CD4-positive, alpha-beta T cell treated with Interleukin-15 for 4 hours (primary cell): ENCODE data around the gene IGSF21.

ENCODE experiments used
- DNase-seq: peaks from one replicate; pipeline ENCODE4 v3.0.0-alpha.2; 2020; ENCODE audit warnings: low spot score

The IGSF21 gene

DNA sequence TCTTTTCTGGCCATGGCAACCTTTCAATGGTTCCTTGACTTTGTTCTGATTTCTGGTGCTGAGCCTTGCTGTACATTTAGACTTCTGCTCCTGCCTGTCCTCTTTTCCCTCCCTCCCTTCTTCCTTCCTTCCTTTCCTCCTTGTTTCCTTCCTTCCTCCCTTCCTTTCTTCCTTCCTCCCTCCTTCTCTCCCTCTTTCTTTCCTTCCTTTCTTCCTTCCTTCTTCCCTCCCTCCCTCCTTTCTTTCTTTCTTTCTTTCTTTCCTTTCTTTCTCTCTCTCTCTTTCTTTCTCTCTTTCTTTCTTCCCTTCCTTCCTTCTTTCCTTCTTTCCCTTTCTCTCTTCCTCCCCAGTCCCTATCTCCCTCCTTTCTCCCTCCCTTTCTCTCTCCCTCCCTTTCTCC is 10.4 kb upstream of the IGSF21 start:
- no peak for DNase-seq

DNA sequence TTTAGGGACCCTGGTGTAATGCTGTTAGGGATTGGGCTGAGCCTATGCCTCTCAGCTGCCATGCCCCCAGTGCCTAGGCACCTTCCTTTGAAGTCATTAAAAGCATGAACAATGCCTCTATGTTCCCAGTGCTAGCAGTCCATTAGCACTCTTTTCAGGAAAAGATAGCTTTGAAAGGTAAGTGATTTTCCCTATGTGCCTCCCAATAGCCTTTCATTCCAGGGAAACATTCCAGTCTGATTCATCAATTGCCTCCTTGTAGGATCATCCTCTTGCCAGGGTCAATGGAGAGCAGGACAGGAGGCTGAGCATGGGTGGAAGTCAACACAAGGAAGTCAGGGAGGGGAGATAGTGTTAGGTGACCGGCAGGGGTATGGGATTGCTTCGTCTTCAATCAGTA is 8.6 kb upstream of the IGSF21 start:
- no peak for DNase-seq

DNA sequence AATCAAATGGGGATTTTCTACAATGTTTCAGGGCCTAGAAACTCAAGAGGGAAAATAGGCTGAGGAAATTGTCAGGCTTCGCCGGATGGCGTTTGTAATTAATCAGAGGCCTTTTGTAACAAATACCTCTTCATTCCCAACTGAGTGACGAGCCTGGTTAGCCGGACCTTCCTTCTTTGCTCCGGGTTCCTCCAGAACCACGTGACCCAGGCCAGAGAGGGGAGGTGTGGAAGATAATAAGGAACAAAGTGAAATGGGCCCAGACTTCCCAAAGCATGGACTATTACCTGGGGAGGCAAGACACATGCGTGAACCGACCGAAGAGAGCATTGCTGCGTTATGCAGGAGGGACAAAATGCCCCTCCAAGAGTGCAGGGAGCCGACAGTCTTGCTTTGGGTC is 7.5 kb upstream of the IGSF21 start:
- no peak for DNase-seq

DNA sequence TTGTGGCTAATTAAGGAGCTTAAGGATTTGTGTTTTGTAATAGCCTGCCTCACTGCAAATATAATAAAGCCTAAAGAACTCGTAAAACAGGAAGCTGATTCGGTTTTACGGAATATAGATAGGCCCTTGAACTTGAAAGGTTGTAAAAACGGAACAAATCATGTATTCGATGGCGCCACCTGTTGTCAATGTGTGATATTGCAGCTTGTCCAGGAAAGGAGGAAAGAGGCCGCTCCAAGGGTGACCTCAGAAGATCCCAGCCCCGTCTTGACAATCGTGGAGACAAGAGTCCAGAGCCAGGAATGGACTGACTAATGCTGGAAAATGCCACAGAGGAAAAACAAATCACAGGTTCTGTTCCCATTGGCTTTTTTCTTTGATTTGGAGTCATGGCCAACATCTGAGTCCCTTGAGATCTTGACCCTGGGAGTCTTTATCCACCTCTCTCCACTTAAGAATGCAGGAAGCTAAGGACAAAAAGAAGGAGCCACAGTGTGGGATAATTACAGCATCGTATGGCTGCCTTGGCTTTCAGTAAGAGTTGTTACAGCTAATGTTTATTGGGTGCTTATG is 7.0 kb upstream of the IGSF21 start:
- peak; percentile 43 for DNase-seq

DNA sequence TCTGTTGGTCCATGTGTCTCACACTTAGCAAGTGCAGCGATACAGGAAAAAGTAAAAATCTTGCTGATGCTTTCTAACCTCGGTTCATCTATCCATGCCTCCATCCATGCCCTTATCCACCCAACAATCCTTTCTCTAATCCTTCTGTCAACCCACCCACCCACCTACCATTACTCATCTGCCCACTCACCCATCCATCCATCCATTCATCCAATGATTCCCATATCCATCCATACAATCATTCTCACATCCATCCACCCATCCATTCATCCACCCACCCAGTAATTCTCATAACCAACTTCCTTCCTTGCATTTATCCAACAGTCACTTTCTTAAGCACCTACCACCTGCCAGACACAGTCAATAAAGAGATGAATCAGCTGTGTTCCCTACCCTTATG is 6.1 kb upstream of the IGSF21 start:
- DNase-seq, result no peak

DNA sequence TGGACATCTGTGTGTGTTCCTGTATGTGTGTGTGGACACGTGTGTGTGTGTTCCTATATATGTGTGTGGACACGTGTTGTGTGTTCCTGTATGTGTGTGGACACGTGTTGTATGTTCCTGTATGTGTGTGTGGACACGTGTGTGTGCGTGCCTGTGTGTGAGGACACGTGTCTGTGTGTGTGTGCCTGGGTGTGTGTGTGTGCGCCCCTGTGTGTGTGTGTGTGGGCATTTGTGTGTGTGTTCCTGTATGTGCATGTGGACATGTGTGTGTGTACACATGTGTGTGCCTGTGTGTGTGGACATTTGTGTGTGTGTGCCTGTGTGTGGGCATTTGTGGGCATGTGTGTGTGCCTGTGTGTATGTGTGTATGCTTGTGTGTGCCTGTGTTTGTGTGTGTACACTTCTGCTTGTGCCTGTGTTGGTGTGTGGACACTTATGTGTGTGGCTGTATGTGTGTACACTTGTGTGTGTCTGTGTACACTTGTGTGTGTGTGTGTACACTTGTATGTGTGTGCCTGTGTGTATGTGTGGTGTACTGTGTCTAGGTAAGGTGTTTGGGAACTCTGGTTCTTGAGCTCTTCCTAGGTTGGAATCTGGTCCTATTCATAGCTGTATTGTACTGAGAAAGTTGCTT is 3.7 kb upstream of the IGSF21 start:
- DNase-seq, result no peak

DNA sequence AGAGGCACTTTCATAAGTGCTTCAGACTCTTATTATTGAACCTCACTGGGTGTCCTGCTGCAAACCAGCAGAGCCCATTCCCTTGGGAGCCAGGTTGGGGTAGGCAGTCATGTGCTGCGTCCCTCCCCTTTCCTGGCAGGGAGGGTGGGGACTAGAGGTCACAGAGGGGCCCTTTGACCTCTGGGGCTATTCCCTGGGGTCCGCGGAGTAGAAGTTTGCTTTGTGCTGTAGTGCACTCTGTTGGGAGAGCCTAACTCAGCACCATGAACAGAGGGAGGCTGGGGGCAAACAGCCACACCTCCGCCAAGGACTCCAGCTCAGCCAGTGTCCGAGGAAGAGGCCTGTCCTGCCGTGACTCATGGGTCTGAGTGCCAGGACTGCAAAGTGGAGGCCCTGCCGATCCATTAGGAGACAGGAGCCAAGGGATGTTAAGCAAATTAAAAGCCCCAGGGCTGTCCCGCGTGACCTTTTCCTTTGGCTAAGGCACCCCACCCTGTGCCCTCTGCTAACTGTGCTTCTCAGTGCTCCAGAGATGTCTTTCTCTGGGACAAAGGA is 3.0 kb upstream of the IGSF21 start:
- no peak for DNase-seq

DNA sequence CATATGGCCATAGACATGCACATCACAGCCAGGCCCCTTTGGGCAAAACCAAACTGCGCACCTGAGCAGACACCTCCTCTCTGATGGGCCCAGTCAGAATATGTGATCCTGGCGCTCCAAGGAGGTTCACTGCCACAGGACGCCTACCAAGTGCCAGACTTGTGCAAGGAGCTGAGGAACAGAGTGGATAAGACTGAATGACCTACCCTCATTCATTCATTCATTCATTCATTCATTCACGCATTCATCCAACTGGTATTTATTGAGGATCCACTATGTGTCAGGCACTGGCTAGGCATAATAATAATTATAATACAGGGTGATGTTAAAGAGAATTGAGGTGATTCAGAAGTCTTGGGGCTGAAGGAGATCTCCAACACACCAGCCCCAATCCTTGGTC is 2.4 kb upstream of the IGSF21 start:
- DNase-seq, result no peak

DNA sequence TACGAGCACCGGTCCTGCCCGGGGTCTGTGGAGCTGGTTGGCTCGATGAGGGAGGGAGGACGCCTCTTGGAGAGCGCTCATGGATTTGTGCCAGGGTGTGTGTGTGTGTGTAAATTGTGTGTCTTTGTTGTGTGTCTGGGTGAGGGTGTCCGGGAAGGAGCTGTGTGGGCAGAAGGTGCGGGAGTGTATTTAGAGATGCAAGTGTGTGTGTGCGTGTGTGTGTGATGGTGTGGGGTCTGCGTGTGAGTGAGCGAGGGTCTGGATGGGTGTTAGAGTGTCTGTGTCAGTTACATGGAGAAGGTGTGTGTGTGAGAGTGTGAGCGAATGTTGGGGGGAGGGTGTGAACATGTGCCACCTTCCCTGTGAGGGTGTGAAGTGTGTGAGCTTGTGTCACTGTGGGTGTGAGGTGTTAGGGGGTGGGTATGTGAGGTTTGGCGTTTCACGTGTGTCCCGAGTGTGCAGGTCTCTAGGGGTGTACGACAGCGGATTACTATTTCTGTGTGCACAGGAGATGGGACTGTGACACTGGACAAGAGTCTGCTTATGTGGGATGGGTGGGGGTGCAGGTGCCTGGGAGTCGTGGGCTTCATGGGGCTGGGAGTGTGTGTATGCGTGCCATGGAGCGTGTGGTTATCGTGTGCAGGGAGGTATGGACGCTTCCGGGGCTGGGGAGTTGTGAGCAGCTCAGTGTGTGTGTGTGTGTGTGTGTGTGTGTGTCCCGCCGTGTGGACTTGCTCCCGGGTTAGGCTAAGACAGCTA is 880 bp downstream of the IGSF21 start:
- DNase-seq, result no peak

DNA sequence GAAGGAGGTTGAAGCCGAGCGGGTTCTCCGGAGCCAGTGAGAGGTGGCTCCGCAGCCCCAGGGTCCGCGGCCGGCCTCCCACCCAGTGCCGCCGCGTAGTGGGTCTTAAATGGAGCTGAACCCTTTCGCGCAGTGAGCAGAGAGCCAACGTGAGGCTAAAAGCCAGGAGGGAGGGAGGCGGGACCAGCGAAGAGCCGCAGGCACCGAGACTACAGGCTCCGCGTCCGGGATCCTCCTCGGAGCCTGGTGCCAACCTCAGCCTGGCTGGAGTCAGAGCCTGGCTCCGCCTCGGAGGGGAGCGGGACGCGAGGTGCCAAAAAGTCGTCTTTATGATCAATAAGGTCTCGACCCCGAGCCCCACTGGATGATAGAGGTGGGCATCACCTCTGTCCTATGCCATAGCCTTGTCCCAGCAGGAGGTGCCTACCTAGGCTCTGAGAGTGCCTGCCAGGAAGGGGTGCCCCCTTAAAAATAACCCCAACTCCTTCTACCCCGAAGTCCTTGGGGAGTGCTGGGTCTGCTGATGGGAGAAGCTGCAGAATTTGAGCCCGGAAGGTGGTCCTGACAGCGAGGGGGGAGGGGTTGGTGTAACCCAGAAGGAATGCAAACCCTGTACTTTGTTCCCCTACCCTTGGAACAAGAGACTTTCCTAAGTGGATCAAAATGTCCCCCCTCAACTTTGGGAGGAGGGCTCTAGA is 1.6 kb downstream of the IGSF21 start:
- DNase-seq, result no peak

DNA sequence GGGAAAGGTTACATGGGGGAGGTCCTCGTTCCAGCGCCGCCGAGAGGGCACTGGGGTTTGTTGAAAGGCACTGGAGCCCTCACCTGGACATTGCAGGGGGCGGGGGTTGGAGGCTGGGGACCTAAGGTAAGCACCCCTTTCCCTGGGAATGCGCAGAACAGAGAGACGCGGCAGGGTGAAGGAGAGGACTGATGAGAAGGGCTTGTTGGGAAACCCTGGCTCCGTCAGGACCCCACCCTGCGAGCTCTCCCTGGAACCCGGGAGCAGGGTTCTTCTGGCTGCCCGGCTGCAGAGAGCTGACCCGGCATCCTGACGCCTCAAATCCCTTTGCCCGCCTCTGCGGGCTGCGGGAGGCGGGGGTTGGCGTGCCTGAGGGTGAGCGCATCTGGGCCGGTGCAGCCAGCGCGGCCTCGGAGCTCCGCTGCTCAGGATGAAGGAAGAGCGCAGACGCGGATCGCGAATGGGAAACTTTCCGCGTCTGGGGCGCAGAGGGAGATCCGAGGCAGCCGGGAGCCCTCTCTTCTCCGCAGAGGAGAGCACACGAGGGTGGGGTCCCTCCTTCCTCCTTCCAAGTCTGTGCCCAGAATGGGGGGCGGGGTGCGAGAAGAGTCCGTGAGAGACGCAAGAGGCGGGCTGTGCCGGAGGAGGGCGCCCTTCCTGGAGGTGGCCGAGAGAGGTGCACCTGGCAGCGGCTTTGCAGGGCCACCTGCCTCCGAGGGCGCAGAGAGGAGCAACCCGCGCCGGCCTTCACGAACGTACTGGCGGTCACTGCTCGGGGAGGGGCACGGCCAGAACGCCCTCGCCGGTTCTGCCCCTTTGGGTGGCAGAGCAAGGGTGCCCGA is 2.4 kb downstream of the IGSF21 start:
- DNase-seq, result no peak

DNA sequence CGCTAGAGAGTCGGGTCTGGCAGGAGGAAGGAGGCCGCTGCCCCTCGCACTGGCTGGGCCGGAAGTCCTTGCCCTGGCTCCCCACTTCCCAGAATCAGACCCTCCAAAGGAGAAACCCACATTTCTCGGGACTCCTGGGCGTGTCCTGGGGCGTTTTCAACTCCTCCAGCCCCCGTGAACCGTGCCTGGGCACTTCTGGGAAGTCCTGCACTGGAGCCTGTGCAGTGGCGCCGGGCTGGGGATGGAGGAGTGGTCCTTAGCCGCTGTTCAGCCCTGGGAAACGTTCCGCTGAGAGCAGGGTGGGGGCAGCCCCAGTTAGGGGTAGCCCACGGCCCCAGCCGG is 3.0 kb downstream of the IGSF21 start:
- DNase-seq, result no peak

DNA sequence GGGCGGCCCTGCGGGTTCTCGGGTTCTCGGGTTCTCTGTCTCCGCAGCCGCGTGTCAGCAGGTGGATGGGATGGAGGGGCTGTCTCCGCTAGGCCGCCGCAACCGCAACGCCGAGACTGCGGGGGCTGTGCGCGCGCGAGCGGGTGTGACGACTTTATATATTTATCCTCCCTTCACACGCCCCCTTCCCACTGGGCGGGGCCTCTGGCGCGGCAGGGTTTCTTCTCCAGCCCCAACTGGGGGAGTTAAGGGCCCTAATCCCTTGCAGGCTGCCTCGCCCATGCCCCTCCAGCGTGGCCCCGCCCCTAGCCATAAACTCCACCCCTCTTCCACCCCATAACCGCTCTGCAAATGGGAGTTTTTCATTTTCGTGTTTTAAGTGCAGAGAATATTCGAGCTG is 3.4 kb downstream of the IGSF21 start:
- no peak for DNase-seq

DNA sequence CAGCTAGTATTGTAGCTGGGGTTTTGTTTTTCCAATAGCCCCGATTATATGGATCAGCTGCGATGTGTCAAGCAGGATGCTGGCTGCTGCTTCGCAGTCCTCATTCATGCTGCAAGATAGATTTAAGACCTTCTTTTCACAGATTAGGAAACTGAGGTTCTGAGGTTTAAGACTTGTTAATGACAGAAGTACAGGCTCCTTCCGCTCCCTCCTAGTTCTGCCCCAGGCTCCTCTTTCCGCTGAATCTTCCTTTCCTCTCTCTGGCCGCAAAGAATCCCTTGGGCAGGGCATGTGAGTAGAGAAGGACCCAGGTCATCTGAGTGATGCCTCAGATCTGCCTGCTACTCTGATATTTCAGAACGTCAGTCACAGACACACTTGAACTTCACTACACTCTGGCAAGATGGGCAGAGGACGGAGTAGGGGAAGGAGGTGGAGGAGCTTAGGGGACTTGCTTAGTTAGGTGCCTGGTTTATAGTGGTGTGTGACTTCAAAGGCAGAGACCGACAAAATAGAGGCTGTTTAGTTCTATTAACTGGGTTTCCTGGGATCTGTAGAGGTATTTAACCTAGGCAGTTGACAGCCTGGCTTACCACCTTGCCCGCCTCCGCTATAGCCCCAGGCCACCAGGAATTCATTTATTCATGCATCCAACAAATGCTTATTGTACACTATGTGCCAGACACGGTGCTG is 4.2 kb downstream of the IGSF21 start:
- DNase-seq, result no peak

DNA sequence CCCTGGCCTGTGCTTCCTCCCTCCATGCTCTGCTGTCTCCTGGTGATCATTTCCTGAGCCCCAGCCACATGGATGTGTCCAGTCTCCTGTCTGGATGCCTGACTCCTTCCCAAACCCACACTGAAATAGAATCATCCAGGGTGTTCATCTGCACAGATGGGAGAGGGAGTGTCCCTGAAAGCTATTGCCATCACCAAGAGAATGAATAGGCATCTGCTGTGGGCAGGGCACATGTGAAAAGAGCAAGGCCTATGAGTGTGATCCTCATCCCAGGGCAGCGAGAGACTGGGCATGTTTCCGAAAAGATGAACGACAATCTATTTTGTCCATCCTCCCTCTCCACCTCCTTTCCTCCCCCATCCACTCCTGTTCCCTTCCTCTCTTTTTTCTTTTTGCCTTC is 5.0 kb downstream of the IGSF21 start:
- DNase-seq, result no peak

DNA sequence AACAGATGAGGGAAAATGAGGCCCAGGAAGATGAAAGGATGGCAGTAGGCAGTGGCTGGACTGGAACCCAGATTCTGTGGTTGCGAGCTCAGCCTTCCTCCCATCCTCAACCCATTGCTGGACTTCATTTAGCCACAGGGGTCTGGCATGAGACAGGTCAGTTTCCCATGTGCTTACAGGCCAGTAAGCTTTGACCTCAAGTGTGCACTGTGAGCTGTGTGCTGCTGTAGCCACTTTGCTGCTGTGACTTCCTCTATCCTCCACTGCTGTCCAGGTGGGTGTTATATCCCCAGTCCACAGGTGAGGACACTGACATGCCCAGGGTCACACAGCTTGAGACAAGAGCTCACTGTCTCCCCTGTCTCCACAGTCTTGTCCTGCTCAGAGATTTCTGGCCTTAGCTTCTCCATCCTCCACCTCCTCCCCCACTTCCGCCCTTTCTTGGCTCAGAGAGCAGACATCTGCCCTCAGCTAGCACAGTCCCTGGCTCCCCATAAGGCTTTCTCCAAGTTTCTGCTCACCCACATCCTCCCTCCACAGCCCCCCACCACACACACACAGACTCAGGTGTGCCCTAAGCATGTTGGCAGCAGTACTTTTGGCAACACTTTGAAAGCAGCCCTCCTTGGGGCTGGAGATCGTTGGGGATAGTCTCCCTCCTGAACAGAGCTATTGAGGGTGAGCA is 7.3 kb downstream of the IGSF21 start:
- DNase-seq, result no peak

DNA sequence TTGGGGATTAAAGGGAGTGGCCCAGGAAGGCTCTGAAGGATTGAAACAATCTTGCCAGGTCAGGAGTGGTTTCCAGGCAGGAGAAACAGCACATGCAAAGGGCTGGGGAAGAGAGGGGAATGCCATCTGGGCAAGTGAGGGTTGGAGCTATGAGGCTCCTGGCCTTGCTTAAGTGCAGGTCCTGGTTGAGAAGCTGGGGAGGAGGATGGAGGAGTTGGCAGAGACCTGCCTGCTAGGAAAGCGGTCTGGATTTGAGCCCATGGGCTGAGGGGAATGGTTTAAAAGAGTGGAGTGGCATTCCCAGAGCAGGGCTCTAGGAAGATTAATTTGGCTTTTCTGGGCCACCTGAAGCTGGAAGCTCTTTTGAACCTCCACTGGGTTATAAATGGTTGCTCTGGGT is 9.2 kb downstream of the IGSF21 start:
- DNase-seq, result no peak

DNA sequence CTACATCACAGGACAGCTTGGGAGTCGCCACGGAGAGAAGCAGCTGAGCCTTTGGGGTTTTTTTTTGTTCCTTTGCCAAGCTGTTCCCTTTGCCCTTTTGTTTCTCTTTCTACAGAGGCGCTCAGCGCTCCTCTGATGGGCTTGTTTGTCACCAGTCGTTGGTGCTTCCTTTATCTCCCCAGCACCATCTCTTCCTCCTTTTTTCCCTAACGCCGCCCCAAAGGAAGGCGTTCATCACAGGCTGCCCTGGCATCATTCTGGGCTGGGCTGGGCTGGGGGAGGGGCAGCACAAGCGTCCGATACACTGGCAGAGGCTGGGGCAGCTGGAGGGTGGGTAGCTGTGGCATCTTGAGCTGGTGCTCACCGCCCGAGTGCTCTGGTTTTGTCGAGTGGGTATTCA is 10.5 kb downstream of the IGSF21 start:
- DNase-seq, result no peak

DNA sequence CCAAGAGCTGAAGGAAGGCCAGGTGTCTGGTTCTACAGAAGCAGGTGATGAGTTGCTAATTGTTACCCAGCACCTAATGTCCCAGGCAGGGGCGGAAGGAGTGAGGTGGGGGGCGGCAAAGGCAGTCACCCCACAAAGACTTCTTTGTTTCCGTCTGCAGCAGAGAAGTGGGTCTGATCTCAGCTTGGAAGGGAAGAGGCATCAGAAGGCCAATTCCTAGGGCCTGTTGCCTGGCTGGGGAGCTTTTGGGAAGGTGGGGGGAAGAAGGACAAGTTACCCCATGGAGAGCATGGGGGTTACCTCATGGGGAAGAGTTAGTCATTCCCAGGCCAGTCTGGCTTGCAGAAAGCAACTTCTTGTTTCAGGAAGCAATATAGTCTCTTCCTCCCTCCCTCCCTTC is 10.9 kb downstream of the IGSF21 start:
- DNase-seq, result no peak

DNA sequence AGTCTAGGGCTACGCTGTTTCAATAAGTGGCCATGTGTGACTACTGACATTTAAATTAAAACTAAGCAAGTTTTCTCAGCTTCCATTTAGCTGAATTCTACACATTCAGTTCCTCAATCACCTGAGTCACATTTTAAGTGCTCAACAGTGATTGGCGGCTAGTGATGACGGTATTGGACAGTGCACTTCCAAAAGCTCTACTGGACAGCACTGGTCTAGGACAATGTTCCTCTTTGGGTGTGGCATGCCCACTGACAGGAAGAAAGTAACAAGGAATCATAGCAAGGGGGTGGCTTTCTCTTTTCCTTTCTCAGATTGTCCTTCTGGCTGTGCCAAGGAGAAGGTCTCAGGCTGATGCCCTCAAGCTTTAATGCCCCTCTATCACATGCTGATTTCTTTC is 11.7 kb downstream of the IGSF21 start:
- DNase-seq, result no peak
